Thyroid gland (tissue), 4 donors: ENCODE measurements around the gene DGKD.

ENCODE experiments used
- CTCF ChIP-seq, 6 experiments: fragments of 200-600 bp in 3 of 6; fragments of 450-650 bp in 3 of 6; sonication (generic) in 3 of 6; IDR thresholded peaks; one replicate each; pipeline ENCODE4 v1.5.1; 2016 to 2019; ENCODE audit warnings: antibody characterized with exemption in 6 of 6, mild to moderate bottlenecking in 2 of 6, inconsistent platforms in 1 of 6, moderate library complexity in 1 of 6
- POLR2A ChIP-seq, 2 donors: fragments of 450-650 bp; IDR thresholded peaks; one replicate each; pipeline ENCODE4 v1.6.1; 2017; ENCODE audit warnings: antibody characterized with exemption in 2 of 2, mild to moderate bottlenecking in 2 of 2, moderate library complexity in 1 of 2

GRCh38 chr2:233491326-233491725 lies 137.0 kb downstream of the DGKD start:
- no peak for TF ChIP-seq CTCF (IDR thresholded peaks at IDR 0.05)
- no peak for TF ChIP-seq POLR2A (IDR thresholded peaks at IDR 0.05)
